IMR-90 (cell line): ENCODE data around the gene PSMA7. TPM values are rescaled to one million over a fixed set of nuclear protein-coding genes. Genes with fewer than 3 reads are reported as not detected.

ENCODE experiments used
- ATAC-seq: fragments of 200-7000 bp; cut with Tn5 transposase; 2 replicates; pipeline ENCODE4 v1.9.1; 2020; ENCODE audit warnings: low read depth, mild to moderate bottlenecking, moderate library complexity
- BruUV-seq: library from RNA; stranded (reverse); fragments of 400-500 nt; replicated peaks from 2 replicates; lab custom pipeline; 2021; lab: Mats Ljungman, UMichigan
- CTCF ChIA-PET: fragments of 300-600 bp; formaldehyde crosslinking; extraction: SDS; loops from one replicate; lab custom pipeline; 2021; ENCODE audit warnings: antibody characterized with exemption; lab: Yijun Ruan, JAX
- POLR2A ChIA-PET: fragments of 300-600 bp; sonication (Branson Sonifier 250); formaldehyde crosslinking; loops from one replicate; lab custom pipeline; 2022; ENCODE audit warnings: antibody characterized with exemption; ENCODE audit not compliant: unreplicated experiment; lab: Charles Lee
- DNase-seq: peaks from one replicate; pipeline ENCODE4 v3.0.0; 2013
- H2AFZ ChIP-seq: replicated peaks from 2 replicates; pipeline ENCODE3; 2013; ENCODE audit warnings: low read length, mild to moderate bottlenecking; ENCODE audit not compliant: poor library complexity
- H2AK5ac ChIP-seq: 2 replicates; pipeline ENCODE4 v1.6.1; 2013; ENCODE audit warnings: low read depth, low read length, inconsistent platforms
- H2AK9ac ChIP-seq: replicated peaks from 2 replicates; pipeline ENCODE3; 2013; ENCODE audit warnings: mild to moderate bottlenecking, low read depth, low read length, moderate library complexity; ENCODE audit not compliant: poor library complexity
- H2BK120ac ChIP-seq: 2 replicates; pipeline ENCODE4 v1.6.1; 2013; ENCODE audit warnings: low read depth, low read length, inconsistent platforms
- H2BK15ac ChIP-seq: 3 replicates; pipeline ENCODE4 v1.6.1; 2013; ENCODE audit warnings: low read depth, low read length, inconsistent platforms
- H2BK20ac ChIP-seq: 2 replicates; pipeline ENCODE4 v1.6.1; 2013; ENCODE audit warnings: low read depth, mild to moderate bottlenecking, inconsistent platforms, low read length, moderate library complexity
- H2BK5ac ChIP-seq: 2 replicates; pipeline ENCODE4 v1.6.1; 2013; ENCODE audit warnings: mild to moderate bottlenecking, low read depth, low read length, inconsistent platforms; ENCODE audit not compliant: poor library complexity, severe bottlenecking
- H3K14ac ChIP-seq: replicated peaks from 2 replicates; pipeline ENCODE4 v1.6.1; 2013; ENCODE audit warnings: low read depth, low read length, inconsistent platforms
- H3K18ac ChIP-seq: 2 replicates; pipeline ENCODE4 v1.6.1; 2013; ENCODE audit warnings: low read depth, low read length, control low read depth
- H3K23ac ChIP-seq: 2 replicates; pipeline ENCODE4 v1.6.1; 2013; ENCODE audit warnings: low read depth, low read length, inconsistent platforms
- H3K27ac ChIP-seq: 2 replicates; pipeline ENCODE4 v1.5.1; 2013; ENCODE audit warnings: mild to moderate bottlenecking, control low read depth, low read length; ENCODE audit not compliant: insufficient read depth
- H3K27me3 ChIP-seq: 2 replicates; pipeline ENCODE4 v1.6.1; 2013; ENCODE audit warnings: low read length; ENCODE audit not compliant: control insufficient read depth, insufficient read depth
- H3K36me3 ChIP-seq: 2 replicates; pipeline ENCODE4 v1.6.1; 2013; ENCODE audit warnings: low read length, mixed read lengths; ENCODE audit not compliant: control insufficient read depth, insufficient read depth
- H3K4ac ChIP-seq: 2 replicates; pipeline ENCODE4 v1.6.1; 2013; ENCODE audit warnings: low read depth, low read length, inconsistent platforms
- H3K4me1 ChIP-seq: 2 replicates; pipeline ENCODE4 v1.6.1; 2013; ENCODE audit warnings: low read length, mixed read lengths; ENCODE audit not compliant: control insufficient read depth, insufficient read depth
- H3K4me2 ChIP-seq: 2 replicates; pipeline ENCODE4 v1.6.1; 2013; ENCODE audit warnings: low read depth, mild to moderate bottlenecking, control low read depth, low read length, moderate library complexity
- H3K4me3 ChIP-seq: 2 replicates; pipeline ENCODE4 v1.5.1; 2013; ENCODE audit warnings: low read depth, mild to moderate bottlenecking, control low read depth, low read length, moderate library complexity; ENCODE audit not compliant: insufficient read depth
- H3K56ac ChIP-seq: 2 replicates; pipeline ENCODE4 v1.6.1; 2013; ENCODE audit warnings: low read length, inconsistent platforms; ENCODE audit not compliant: insufficient read depth; ENCODE audit errors: extremely low read depth
- H3K79me1 ChIP-seq, 2 experiments: 2 replicates each; pipeline ENCODE4 v1.6.1; 2013; ENCODE audit warnings: low read length in 2 of 2, inconsistent platforms in 1 of 2, low read depth in 1 of 2
- H3K9ac ChIP-seq: 2 replicates; pipeline ENCODE4 v1.6.1; 2013; ENCODE audit warnings: low read depth, low read length, control low read depth
- H3K9me1 ChIP-seq: 2 replicates; pipeline ENCODE4 v1.6.1; 2013; ENCODE audit warnings: low read length, inconsistent platforms; ENCODE audit not compliant: insufficient read depth
- H3K9me3 ChIP-seq: 2 replicates; pipeline ENCODE4 v1.6.1; 2013; ENCODE audit warnings: low read length; ENCODE audit not compliant: control insufficient read depth, insufficient read depth
- H4K20me1 ChIP-seq: 2 replicates; pipeline ENCODE4 v1.6.1; 2013; ENCODE audit warnings: low read length, inconsistent platforms; ENCODE audit not compliant: insufficient read depth
- H4K5ac ChIP-seq: 2 replicates; pipeline ENCODE4 v1.6.1; 2013; ENCODE audit warnings: mild to moderate bottlenecking, low read depth, low read length, control low read depth
- H4K8ac ChIP-seq, 2 experiments: 2 replicates each; pipeline ENCODE4 v1.6.1; 2013; ENCODE audit warnings: low read depth in 2 of 2, low read length in 2 of 2, control low read depth in 1 of 2, inconsistent platforms in 1 of 2
- H4K91ac ChIP-seq: 2 replicates; pipeline ENCODE4 v1.6.1; 2013; ENCODE audit warnings: low read depth, low read length, inconsistent platforms; ENCODE audit not compliant: insufficient read depth
- CHD1 ChIP-seq: IDR thresholded peaks from 2 replicates; pipeline ENCODE4 v1.6.1; 2012; ENCODE audit warnings: low read depth, low read length, improper control_type of control experiment
- MXI1 ChIP-seq: IDR thresholded peaks from 2 replicates; pipeline ENCODE4 v1.6.1; 2012; ENCODE audit warnings: low read depth, mild to moderate bottlenecking, low read length, moderate library complexity, borderline replicate concordance
- POLR2A ChIP-seq: IDR thresholded peaks from 2 replicates; pipeline ENCODE4 v1.6.1; 2012; ENCODE audit warnings: mild to moderate bottlenecking, low read depth, low read length
- RAD21 ChIP-seq: IDR thresholded peaks from 2 replicates; pipeline ENCODE4 v1.6.1; 2012; ENCODE audit warnings: low read length, improper control_type of control experiment
- WGBS, 2 experiments: methylation state at CpG; one replicate each; pipeline versions ENCODE4 v1.1.5 to v1.1.7; 2013; ENCODE audit warnings: missing lambda C conversion rate in 2 of 2; ENCODE audit not compliant: insufficient read length in 1 of 2; ENCODE audit errors: extremely low coverage in 2 of 2; 5-methylcytosine and 5-hydroxymethylcytosine counted together
- dilution Hi-C: fragments of 300-500 bp; cut with HindIII; formaldehyde crosslinking; loops from one replicate; pipeline ENCODE4 v1.14.3; 2018; ENCODE audit warnings: low sequenced_read_pairs; ENCODE audit not compliant: unreplicated experiment
- in situ Hi-C: fragments of 300-500 bp; cut with MboI; formaldehyde crosslinking; loops from 3 replicates; pipeline ENCODE4 v1.14.3; 2019; ENCODE audit warnings: low sequenced_read_pairs, inconsistent platforms, mixed read lengths
- intact Hi-C: fragments of 100-400 bp; cut with micrococcal nuclease; formaldehyde crosslinking; loops from 2 replicates; pipeline ENCODE4 v1.10.0; 2022
- polyA plus RNA-seq, 3 experiments: library from polyadenylated mRNA; depleted of rRNA; stranded (reverse); fragments of >200 nt; gene quantifications; 2 replicates each; pipeline ENCODE4 v1.2.3, GENCODE V29; 2012; ENCODE audit warnings: low replicate concordance in 1 of 3
- total RNA-seq: library from RNA; depleted of rRNA; stranded (reverse); fragments of >200 nt; gene quantifications from 2 replicates; pipeline ENCODE4 v1.2.3, GENCODE V29; 2012
- TF ChIP-seq, protein P1 (sequence below): fragments of 150-350 bp; IDR thresholded peaks from 2 replicates; pipeline ENCODE4 v1.6.1; 2017; ENCODE audit warnings: mild to moderate bottlenecking, antibody characterized with exemption, low read length, low read depth
- TF ChIP-seq, protein P2 (sequence below): conservative IDR thresholded peaks from 2 replicates; pipeline ENCODE4 v1.5.1; 2012; ENCODE audit warnings: mild to moderate bottlenecking, low read depth, low read length, improper control_type of control experiment

Gene PSMA7
- total and polyA plus RNA-seq, 2 of the 4 experiments (the other 2 are of a cell fraction), result 417 to 458 TPM

DNA sequence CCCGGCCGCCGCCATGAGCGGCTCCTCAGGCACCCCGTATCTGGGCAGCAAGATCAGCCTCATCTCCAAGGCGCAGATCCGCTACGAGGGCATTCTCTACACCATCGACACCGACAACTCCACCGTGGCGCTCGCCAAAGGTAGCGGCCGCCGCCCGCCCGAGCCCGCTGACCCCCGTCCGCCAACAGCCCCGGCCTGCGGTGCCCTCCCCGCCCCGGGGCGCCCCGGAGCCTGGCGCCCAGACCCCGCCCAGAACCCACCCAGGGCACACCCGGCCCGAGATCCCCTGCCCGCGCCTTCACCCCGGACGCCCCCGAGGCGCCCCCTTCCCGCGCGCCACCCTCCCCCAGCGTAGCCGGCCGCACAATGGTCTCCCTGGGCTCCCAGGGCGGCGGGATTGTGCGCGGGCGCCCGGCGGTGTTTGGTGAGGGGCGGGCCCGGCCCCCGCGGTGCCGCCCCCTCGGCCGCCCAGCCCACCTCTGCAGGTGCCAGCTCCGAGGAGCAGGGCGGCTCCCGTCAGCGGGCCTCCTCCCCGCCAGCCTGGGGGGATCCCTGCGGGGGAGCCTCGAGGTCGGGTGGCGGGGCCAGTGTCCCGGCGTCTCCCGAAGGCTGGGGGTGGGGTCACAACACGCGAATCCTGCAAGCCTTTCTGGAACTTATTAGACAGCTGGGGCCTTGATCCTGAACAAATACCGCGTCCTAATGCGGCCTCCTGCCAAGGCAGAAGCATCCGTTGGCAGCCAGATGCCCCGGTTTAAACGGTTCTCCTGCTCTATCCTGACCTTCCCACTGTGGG, 20.3 kb downstream of the PSMA7 start:
- peaks cover 11% of the 10 kb centered on the region for H3K4me1 ChIP-seq
- H3K4me2 ChIP-seq, result peak overlapping the region; percentile 93
- H4K20me1 ChIP-seq, result peaks cover 30% of the 10 kb centered on the region
- TF ChIP-seq RAD21 (no peak), MXI1 (0 out of 2 replicates have a peak, but pooled peaks have one; percentile 41), CHD1 (no peak), POLR2A (peak; percentile 74)
- TF ChIP-seq, protein P1, sequence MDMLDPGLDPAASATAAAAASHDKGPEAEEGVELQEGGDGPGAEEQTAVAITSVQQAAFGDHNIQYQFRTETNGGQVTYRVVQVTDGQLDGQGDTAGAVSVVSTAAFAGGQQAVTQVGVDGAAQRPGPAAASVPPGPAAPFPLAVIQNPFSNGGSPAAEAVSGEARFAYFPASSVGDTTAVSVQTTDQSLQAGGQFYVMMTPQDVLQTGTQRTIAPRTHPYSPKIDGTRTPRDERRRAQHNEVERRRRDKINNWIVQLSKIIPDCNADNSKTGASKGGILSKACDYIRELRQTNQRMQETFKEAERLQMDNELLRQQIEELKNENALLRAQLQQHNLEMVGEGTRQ, result no peak
- TF ChIP-seq, protein P2, sequence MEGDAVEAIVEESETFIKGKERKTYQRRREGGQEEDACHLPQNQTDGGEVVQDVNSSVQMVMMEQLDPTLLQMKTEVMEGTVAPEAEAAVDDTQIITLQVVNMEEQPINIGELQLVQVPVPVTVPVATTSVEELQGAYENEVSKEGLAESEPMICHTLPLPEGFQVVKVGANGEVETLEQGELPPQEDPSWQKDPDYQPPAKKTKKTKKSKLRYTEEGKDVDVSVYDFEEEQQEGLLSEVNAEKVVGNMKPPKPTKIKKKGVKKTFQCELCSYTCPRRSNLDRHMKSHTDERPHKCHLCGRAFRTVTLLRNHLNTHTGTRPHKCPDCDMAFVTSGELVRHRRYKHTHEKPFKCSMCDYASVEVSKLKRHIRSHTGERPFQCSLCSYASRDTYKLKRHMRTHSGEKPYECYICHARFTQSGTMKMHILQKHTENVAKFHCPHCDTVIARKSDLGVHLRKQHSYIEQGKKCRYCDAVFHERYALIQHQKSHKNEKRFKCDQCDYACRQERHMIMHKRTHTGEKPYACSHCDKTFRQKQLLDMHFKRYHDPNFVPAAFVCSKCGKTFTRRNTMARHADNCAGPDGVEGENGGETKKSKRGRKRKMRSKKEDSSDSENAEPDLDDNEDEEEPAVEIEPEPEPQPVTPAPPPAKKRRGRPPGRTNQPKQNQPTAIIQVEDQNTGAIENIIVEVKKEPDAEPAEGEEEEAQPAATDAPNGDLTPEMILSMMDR, result no peak
- H3K27ac ChIP-seq, result peak overlapping the region; percentile 82
- peak overlapping the region; percentile 82 for H3K23ac ChIP-seq
- no peak overlapping the region; the same call in 1 of the 2 replicates for H3K18ac ChIP-seq
- H2BK20ac ChIP-seq, result no peak overlapping the region
- no peak overlapping the region for H3K56ac ChIP-seq
- BruUV-seq, result no TSS peak
- peaks cover 28% of the 10 kb centered on the region for H3K36me3 ChIP-seq
- H2BK5ac ChIP-seq, result peak overlapping the region; percentile 76
- POLR2A ChIA-PET, result no interaction called here
- CTCF ChIA-PET, result no interaction called here
- intact Hi-C loops (loop anchor here (1.0 kb wide), 3 partner anchors 60 to 113 kb away; no protein-coding TSS in a partner anchor), in situ Hi-C loops (no loop called here), dilution Hi-C loops (no loop called here)
- peaks cover 15% of the 10 kb centered on the region for H3K9me1 ChIP-seq
- H3K4me3 ChIP-seq, result peak overlapping the region; percentile 100
- 0% methylated on average over 40 of the region's 77 CpGs; no CpG with 5 or more reads in 1 of the 2 experiments for WGBS, 2 experiments
- H3K14ac ChIP-seq, result peak overlapping the region; percentile 78
- H3K79me1 ChIP-seq, result peaks cover 31 to 46% of the 10 kb centered on the region in 2 experiments
- H2AK5ac ChIP-seq, result peak overlapping the region; percentile 29; the same call in 1 of the 2 replicates
- H4K5ac ChIP-seq, result peak overlapping the region; percentile 81; the same call in 1 of the 2 replicates
- no peak overlapping the region for H2BK120ac ChIP-seq
- no peaks in the 10 kb centered on the region for H3K9me3 ChIP-seq
- no peak overlapping the region for H2BK15ac ChIP-seq
- peak overlapping the region; percentile 93 for H2AK9ac ChIP-seq
- peak overlapping the region; percentile 89 for H3K9ac ChIP-seq
- no peak for DNase-seq
- peak overlapping the region; percentile 78; the same call in 1 of the 2 replicates for H4K91ac ChIP-seq
- ATAC-seq, result peak; percentile 1; the same call in 1 of the 2 replicates
- H3K4ac ChIP-seq, result peak overlapping the region; percentile 85
- H4K8ac ChIP-seq, result peak overlapping the region in 1 of 2 experiments; percentile 83; a peak in 1 of 4 replicates
- H2AFZ ChIP-seq, result peak overlapping the region; percentile 92
- H3K27me3 ChIP-seq, result peaks cover 13% of the 10 kb centered on the region
